22Rv1 (cell line): ENCODE data around the gene PLCB1.

ENCODE experiments used
- ZFX ChIP-seq: fragments of 450-650 bp; IDR thresholded peaks from 2 replicates; pipeline ENCODE4 v1.6.1; 2017; ENCODE audit warnings: antibody characterized with exemption, borderline replicate concordance
- TF ChIP-seq, protein P1 (sequence below): fragments of 450-650 bp; IDR thresholded peaks from 2 replicates; pipeline ENCODE4 v1.5.1; 2017; ENCODE audit warnings: mild to moderate bottlenecking

DNA sequence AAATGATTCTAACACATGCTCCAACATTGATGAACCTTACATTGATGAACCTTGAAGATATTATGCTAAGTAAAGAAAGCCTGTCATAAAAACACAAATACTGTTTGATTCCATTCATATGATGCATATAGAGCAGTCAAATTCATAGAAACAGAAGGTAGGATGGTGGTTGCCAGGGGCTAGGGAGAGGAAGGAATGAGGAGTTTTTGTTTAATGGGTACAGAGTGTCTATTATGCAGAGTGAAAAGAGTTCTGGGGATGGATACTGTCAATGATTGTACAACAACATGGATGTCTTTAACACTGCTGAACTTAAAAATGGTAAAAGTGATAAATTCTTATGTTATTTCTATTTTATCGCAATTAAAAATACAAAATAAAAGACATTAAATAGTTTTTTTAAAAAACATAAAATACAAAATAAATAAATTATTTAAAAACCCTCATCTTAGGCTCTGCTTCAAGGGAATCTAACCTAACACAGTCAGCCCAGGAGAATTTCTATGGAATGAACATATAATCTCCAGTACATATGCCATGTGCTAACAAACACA is 451.0 kb downstream of the PLCB1 start:
- TF ChIP-seq, protein P1, sequence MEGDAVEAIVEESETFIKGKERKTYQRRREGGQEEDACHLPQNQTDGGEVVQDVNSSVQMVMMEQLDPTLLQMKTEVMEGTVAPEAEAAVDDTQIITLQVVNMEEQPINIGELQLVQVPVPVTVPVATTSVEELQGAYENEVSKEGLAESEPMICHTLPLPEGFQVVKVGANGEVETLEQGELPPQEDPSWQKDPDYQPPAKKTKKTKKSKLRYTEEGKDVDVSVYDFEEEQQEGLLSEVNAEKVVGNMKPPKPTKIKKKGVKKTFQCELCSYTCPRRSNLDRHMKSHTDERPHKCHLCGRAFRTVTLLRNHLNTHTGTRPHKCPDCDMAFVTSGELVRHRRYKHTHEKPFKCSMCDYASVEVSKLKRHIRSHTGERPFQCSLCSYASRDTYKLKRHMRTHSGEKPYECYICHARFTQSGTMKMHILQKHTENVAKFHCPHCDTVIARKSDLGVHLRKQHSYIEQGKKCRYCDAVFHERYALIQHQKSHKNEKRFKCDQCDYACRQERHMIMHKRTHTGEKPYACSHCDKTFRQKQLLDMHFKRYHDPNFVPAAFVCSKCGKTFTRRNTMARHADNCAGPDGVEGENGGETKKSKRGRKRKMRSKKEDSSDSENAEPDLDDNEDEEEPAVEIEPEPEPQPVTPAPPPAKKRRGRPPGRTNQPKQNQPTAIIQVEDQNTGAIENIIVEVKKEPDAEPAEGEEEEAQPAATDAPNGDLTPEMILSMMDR: no peak
- TF ChIP-seq ZFX: no peak
